Osteocyte (in vitro differentiated cells): ENCODE measurements around the gene BMPR1A. TPM values are rescaled to one million over a fixed set of nuclear protein-coding genes. Genes with fewer than 3 reads are reported as not detected.
"Not testable (repeated sequence)": the region's sequence is repeated elsewhere in the genome, so short reads cannot be mapped to it uniquely, and the experiment has no call there.

Experiments used
- DNase-seq: peaks from one replicate; pipeline ENCODE4 v3.0.0; 2021; ENCODE audit warnings: mixed read lengths; ENCODE audit not compliant: unreplicated experiment; ENCODE audit errors: extremely low spot score
- H3K27ac Mint-ChIP-seq: one replicate; pipeline ENCODE4 v1.8.0; 2021; ENCODE audit warnings: mild to moderate bottlenecking, mixed read lengths; ENCODE audit not compliant: unreplicated experiment
- H3K27me3 Mint-ChIP-seq: one replicate; pipeline ENCODE4 v1.8.0; 2021; ENCODE audit warnings: mixed read lengths; ENCODE audit not compliant: unreplicated experiment
- H3K36me3 Mint-ChIP-seq: one replicate; pipeline ENCODE4 v1.8.0; 2021; ENCODE audit warnings: mixed read lengths; ENCODE audit not compliant: unreplicated experiment
- H3K4me1 Mint-ChIP-seq: one replicate; pipeline ENCODE4 v1.8.0; 2021; ENCODE audit warnings: mixed read lengths; ENCODE audit not compliant: unreplicated experiment
- H3K4me3 Mint-ChIP-seq: one replicate; pipeline ENCODE4 v1.8.0; 2021; ENCODE audit warnings: mild to moderate bottlenecking, moderate library complexity, mixed read lengths; ENCODE audit not compliant: unreplicated experiment
- H3K9me3 Mint-ChIP-seq: one replicate; pipeline ENCODE4 v1.8.0; 2021; ENCODE audit warnings: mixed read lengths; ENCODE audit not compliant: unreplicated experiment
- total RNA-seq: library from RNA; stranded (reverse); gene quantifications from 2 replicates; pipeline ENCODE4 v1.2.1, GENCODE V29; 2021
- TF ChIP-seq, protein P1 (sequence below): fragments of 200-600 bp; sonication (generic); IDR thresholded peaks from 2 replicates; pipeline ENCODE4 v1.5.0; 2021; ENCODE audit warnings: antibody characterized with exemption, mild to moderate bottlenecking, moderate library complexity

Gene BMPR1A
- total RNA-seq, 1 donor from 2014 or later: 75.5 TPM

DNA sequence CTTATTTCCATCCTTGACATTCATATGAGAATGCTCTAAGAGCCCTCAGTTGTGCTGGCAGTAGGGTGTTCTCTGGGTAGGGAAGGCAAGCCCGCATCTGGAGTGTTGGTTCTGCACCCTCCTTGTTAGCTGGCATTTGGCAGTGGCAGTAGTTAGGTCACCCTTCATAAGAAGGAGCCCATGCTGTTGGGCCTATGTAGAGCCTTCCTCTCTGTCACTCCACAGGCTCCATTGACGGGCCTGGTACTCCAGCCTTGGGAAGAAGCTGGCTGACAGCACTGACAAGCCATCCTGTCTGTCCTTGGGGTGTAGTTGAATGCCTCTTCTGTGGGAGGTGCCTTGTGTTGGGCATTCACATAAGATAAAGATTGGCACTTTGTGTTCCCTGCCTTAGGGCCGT, 89.7 kb downstream of the BMPR1A start:
- Mint-ChIP-seq H3K27ac (no peak overlapping the region), H3K4me1 (no peaks in the 10 kb centered on the region), H3K4me3 (no peak overlapping the region), H3K27me3 (no peaks in the 10 kb centered on the region), H3K36me3 (peaks cover 25% of the 10 kb centered on the region), H3K9me3 (no peaks in the 10 kb centered on the region)
- TF ChIP-seq, protein P1, sequence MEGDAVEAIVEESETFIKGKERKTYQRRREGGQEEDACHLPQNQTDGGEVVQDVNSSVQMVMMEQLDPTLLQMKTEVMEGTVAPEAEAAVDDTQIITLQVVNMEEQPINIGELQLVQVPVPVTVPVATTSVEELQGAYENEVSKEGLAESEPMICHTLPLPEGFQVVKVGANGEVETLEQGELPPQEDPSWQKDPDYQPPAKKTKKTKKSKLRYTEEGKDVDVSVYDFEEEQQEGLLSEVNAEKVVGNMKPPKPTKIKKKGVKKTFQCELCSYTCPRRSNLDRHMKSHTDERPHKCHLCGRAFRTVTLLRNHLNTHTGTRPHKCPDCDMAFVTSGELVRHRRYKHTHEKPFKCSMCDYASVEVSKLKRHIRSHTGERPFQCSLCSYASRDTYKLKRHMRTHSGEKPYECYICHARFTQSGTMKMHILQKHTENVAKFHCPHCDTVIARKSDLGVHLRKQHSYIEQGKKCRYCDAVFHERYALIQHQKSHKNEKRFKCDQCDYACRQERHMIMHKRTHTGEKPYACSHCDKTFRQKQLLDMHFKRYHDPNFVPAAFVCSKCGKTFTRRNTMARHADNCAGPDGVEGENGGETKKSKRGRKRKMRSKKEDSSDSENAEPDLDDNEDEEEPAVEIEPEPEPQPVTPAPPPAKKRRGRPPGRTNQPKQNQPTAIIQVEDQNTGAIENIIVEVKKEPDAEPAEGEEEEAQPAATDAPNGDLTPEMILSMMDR: no peak
- DNase-seq: no peak

DNA sequence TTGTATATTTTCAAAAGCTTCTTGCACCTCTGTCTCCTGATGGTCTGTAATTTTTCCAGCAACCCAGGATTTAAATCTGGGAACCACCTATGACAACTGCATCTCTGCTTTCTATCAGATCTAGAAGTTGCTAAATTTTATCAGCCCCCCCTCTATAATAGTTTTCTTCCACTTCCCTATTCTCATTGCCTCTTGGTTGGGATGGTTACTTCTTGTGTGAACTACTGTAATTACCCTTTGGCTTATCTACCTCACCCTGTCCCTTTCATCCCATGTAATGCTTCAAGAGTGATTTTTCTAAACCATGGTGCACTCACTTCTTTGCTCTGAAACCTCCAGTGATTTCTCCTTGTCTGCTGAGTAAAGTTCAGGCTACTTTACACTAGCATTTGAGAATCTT, 92.3 kb downstream of the BMPR1A start:
- TF ChIP-seq, protein P1: no peak
- Mint-ChIP-seq H3K36me3 (peaks cover 23% of the 10 kb centered on the region), H3K27me3 (no peaks in the 10 kb centered on the region), H3K4me3 (no peak overlapping the region), H3K9me3 (no peaks in the 10 kb centered on the region), H3K27ac (no peak overlapping the region), H3K4me1 (no peaks in the 10 kb centered on the region)
- DNase-seq: no peak

DNA sequence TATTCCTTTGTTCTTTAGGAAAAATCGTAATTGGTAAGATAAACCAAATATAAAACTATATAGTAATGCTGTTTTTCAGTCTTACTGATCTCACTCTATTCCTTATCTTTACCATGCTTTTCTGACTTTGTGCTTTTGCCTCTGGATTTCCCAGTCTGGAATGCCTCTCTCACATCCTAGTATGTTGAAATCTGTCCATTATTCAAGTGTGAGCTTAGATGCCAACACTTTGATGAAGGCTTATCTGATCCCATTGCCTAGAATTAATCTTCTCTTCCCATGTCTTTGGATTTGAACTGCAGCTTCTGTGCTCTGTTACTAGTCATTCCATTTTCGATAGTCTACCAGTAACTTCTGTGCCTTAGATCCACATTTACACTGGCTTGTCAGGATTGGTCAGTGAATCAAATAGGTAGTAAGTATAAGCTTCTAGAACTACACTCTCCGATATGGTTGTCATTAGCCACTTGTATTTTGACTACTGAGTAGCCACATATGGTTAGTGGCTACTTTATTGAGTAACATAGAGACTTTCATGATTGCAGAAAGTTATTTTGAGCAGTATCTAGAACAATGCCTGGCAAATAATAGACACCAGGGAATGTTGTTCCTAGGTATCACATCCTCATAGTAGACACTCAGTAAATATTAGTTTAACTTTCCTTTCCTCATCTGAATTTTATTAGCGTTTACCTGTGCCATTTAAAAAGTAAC, 92.9 kb downstream of the BMPR1A start:
- no peaks in the 10 kb centered on the region for H3K9me3 Mint-ChIP-seq
- H3K27ac Mint-ChIP-seq: no peak overlapping the region
- no peak overlapping the region for H3K4me3 Mint-ChIP-seq
- no peaks in the 10 kb centered on the region for H3K4me1 Mint-ChIP-seq
- DNase-seq: no peak
- H3K36me3 Mint-ChIP-seq: peaks cover 22% of the 10 kb centered on the region
- TF ChIP-seq, protein P1: no peak
- no peaks in the 10 kb centered on the region for H3K27me3 Mint-ChIP-seq

DNA sequence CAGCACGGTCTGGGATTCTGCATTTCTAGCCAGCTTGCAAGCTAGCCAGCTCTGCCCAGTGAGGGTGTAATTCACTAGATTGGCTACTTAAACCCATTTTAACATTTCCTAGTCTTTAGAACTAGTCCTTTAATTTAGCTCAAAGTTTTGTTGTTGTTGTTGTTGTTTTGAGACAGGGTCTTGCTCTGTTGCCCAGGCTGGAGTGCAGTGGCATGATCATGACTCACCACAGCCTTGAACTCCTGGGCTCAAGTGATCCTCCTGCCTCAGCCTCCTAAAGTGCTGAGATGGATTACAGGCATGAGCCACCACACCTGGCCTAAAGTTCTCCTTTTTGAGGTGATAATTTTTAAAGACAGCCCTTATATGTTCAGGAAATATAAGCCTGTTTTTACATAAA, 94.1 kb downstream of the BMPR1A start:
- Mint-ChIP-seq H3K4me3 (no peak overlapping the region), H3K9me3 (no peaks in the 10 kb centered on the region), H3K27me3 (no peaks in the 10 kb centered on the region), H3K27ac (no peak overlapping the region), H3K4me1 (no peaks in the 10 kb centered on the region), H3K36me3 (peaks cover 19% of the 10 kb centered on the region)
- no peak for DNase-seq
- TF ChIP-seq, protein P1: no peak

DNA sequence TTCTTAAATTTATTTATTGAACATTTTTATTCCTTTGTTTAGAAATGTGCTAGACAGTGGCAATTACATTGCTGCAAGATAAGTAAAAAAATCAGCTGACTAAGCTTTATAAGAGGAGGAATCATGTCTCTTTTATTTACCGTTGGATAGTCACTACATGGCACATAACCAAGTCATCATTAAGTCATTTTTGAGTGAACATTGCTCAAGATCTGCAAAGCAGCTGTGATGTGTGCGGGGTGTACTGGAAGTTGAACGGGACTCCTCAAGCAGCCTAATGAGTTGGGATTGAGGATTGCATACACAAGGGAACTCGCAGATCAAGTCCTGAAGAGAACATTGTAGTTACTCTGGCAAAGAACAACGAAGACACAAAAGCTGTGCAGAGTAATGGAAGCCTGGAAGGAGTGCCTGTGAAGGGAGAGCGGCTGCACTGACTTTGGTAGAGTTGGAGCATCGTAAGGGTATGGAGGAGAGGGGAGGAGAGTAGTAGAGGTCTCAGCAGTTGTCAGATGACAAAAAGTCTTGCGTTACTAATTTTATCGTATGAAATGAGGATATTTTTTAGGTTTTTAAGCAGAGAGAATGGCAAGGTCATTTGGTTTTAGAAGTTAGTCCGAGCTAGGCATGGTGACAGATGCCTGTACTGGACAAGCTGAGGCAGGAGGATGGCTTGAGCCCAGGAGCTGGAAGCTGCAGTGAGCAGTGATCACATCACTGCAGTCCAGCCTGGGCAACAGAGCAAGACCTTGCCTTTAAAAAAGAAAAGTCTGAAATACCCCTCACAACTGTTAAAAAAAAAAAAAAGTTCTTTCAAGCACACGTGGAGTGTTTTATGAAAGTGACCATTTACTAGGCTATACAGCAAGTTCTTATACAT, 95.1 kb downstream of the BMPR1A start:
- no peaks in the 10 kb centered on the region for H3K9me3 Mint-ChIP-seq
- no peaks in the 10 kb centered on the region for H3K27me3 Mint-ChIP-seq
- H3K36me3 Mint-ChIP-seq: peaks cover 23% of the 10 kb centered on the region
- TF ChIP-seq, protein P1: no peak
- H3K27ac Mint-ChIP-seq: no peak overlapping the region
- H3K4me3 Mint-ChIP-seq: no peak overlapping the region
- no peak for DNase-seq
- H3K4me1 Mint-ChIP-seq: no peaks in the 10 kb centered on the region

DNA sequence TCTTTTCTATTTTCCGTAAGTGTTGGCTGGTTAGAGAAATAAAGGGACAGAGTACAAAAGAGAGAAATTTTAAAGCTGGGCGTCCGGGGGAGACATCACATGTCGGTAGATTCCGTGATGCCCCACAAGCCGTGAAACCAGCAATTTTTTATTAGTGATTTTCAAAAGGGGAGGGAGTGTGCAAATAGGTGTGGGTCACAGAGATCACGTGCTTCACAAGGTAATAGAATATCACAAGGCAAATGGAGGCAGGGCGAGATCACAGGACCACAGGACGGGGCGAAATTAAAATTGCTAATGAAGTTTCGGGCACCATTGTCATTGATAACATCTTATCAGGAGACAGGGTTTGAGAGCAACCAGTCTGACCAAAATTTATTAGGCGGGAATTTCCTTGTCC, 97.2 kb downstream of the BMPR1A start:
- not testable (repeated sequence) for H3K4me3 Mint-ChIP-seq, H3K9me3 Mint-ChIP-seq, DNase-seq, H3K27ac Mint-ChIP-seq, H3K27me3 Mint-ChIP-seq, H3K4me1 Mint-ChIP-seq
- peaks cover 29% of the 10 kb centered on the region for H3K36me3 Mint-ChIP-seq
